Endothelial cell of umbilical vein (primary cell): Measurements from ENCODE around the gene SLC1A7. TPM values are rescaled to one million over a fixed set of nuclear protein-coding genes. Genes with fewer than 3 reads are reported as not detected.

Source experiments
- BruUV-seq: library from RNA; stranded (reverse); fragments of 400-500 nt; replicated peaks from 2 replicates; lab custom pipeline; 2021; lab: Mats Ljungman, UMichigan
- CTCF ChIA-PET: fragments of 300-600, 350-600 bp; sonication (Branson Sonifier 250); formaldehyde crosslinking; loops from one replicate; lab custom pipeline; 2021; ENCODE audit warnings: antibody characterized with exemption, inconsistent platforms; lab: Charles Lee
- POLR2A ChIA-PET: fragments of 300-600, 350-600 bp; sonication (Branson Sonifier 250); formaldehyde crosslinking; loops from one replicate; lab custom pipeline; 2021; ENCODE audit warnings: antibody characterized with exemption, inconsistent platforms; lab: Charles Lee
- DNase-seq: peaks from one replicate; pipeline ENCODE4 v3.0.0-alpha.2; 2011; ENCODE audit warnings: low read depth, low spot score
- FAIRE-seq: peaks from 2 replicates; lab custom pipeline; 2011; peaks lifted over from hg19 to GRCh38; lab: Jason Lieb, UNC
- H2AFZ ChIP-seq: 2 replicates; pipeline ENCODE4 v1.6.0; 2012; ENCODE audit warnings: low read depth, low read length, control low read depth, inconsistent platforms
- H3K27ac ChIP-seq: 2 replicates; pipeline ENCODE4 v1.5.1; 2011; ENCODE audit warnings: low read depth, mild to moderate bottlenecking, control low read depth, low read length, moderate library complexity; ENCODE audit not compliant: insufficient read depth
- H3K27me3 ChIP-seq, 2 experiments: 2 replicates each; pipeline versions ENCODE4 v1.6.0 to v1.6.1; 2011; ENCODE audit warnings: low read length in 2 of 2, mixed read lengths in 1 of 2; ENCODE audit not compliant: control insufficient read depth in 2 of 2, insufficient read depth in 2 of 2
- H3K36me3 ChIP-seq, 2 experiments: 2 replicates in 1 of 2; 3 replicates in 1 of 2; pipeline ENCODE4 v1.5.1; 2011; ENCODE audit warnings: low read length in 2 of 2, mild to moderate bottlenecking in 1 of 2, moderate library complexity in 1 of 2; ENCODE audit not compliant: control insufficient read depth in 2 of 2, insufficient read depth in 2 of 2; ENCODE audit errors: extremely low read depth in 1 of 2
- H3K4me1 ChIP-seq: 3 replicates; pipeline ENCODE4 v1.5.1; 2011; ENCODE audit warnings: mild to moderate bottlenecking, low read length; ENCODE audit not compliant: control insufficient read depth, insufficient read depth; ENCODE audit errors: extremely low read depth
- H3K4me2 ChIP-seq: 2 replicates; pipeline ENCODE4 v1.6.1; 2011; ENCODE audit warnings: low read length, control low read depth, mixed read lengths; ENCODE audit not compliant: insufficient read depth
- H3K4me3 ChIP-seq, 3 experiments: fragments of 200-600 bp in 1 of 3; sonication (generic), shearing (Covaris generic) in 1 of 3; replicated peaks in 1 of 3; 2 replicates each; pipeline ENCODE4 v1.5.1; 2011 to 2016; ENCODE audit warnings: control low read depth in 3 of 3, low read length in 3 of 3, mild to moderate bottlenecking in 2 of 3, inconsistent platforms in 1 of 3, low read depth in 1 of 3, moderate library complexity in 1 of 3; ENCODE audit not compliant: insufficient read depth in 1 of 3
- H3K79me2 ChIP-seq: 2 replicates; pipeline ENCODE4 v1.6.0; 2012; ENCODE audit warnings: low read length, inconsistent platforms; ENCODE audit not compliant: control insufficient read depth, insufficient read depth
- H3K9ac ChIP-seq: replicated peaks from 2 replicates; pipeline ENCODE3; 2011; ENCODE audit warnings: low read length, control low read depth; ENCODE audit not compliant: insufficient read depth; ENCODE audit errors: extremely low read depth
- H3K9me1 ChIP-seq: replicated peaks from 3 replicates; pipeline ENCODE4 v1.6.0; 2011; ENCODE audit warnings: mild to moderate bottlenecking, low read length; ENCODE audit not compliant: control insufficient read depth, insufficient read depth; ENCODE audit errors: extremely low read depth
- H3K9me3 ChIP-seq: replicated peaks from 2 replicates; pipeline ENCODE4 v1.5.1; 2012; ENCODE audit warnings: low read length, inconsistent platforms; ENCODE audit not compliant: control insufficient read depth, insufficient read depth
- H4K20me1 ChIP-seq: replicated peaks from 2 replicates; pipeline ENCODE3; 2011; ENCODE audit warnings: mild to moderate bottlenecking, low read length; ENCODE audit not compliant: control insufficient read depth, insufficient read depth; ENCODE audit errors: extremely low read depth
- CTCF ChIP-seq, 2 donors: IDR thresholded peaks; 1 replicate in 1 of 2; 2 replicates in 1 of 2; pipeline ENCODE4 v1.5.1; 2011; ENCODE audit warnings: low read length in 2 of 2, mild to moderate bottlenecking in 2 of 2, moderate library complexity in 2 of 2, control low read depth in 1 of 2, inconsistent platforms in 1 of 2, low read depth in 1 of 2; ENCODE audit not compliant: insufficient read depth in 1 of 2; ENCODE audit errors: extremely low read depth in 1 of 2
- EZH2 ChIP-seq: IDR thresholded peaks from 2 replicates; pipeline ENCODE4 v1.6.1; 2012; ENCODE audit warnings: borderline replicate concordance, low read depth, mild to moderate bottlenecking, moderate library complexity, low read length, inconsistent platforms; ENCODE audit not compliant: severe bottlenecking
- FOS ChIP-seq: IDR thresholded peaks from 2 replicates; pipeline ENCODE4 v1.6.1; 2011; ENCODE audit warnings: mild to moderate bottlenecking, low read length, moderate library complexity, borderline replicate concordance; ENCODE audit not compliant: insufficient read depth
- GATA2 ChIP-seq: IDR thresholded peaks from 2 replicates; pipeline ENCODE4 v1.7.0; 2011; ENCODE audit warnings: low read depth, mild to moderate bottlenecking, moderate library complexity, mixed read lengths, low read length; ENCODE audit not compliant: insufficient read length, insufficient read depth
- JUN ChIP-seq: IDR thresholded peaks from 2 replicates; pipeline ENCODE4 v1.6.1; 2011; ENCODE audit warnings: borderline replicate concordance, low read depth; ENCODE audit not compliant: insufficient read length, insufficient read depth
- MAX ChIP-seq: IDR thresholded peaks from 2 replicates; pipeline ENCODE4 v1.6.1; 2011; ENCODE audit not compliant: insufficient read depth, insufficient read length
- MYC ChIP-seq: IDR thresholded peaks from one replicate; pipeline ENCODE4 v1.6.1; 2011; ENCODE audit warnings: mild to moderate bottlenecking, low read depth, low read length
- POLR2A ChIP-seq: IDR thresholded peaks from 2 replicates; pipeline ENCODE4 v1.6.1; 2012; ENCODE audit warnings: low read depth, mild to moderate bottlenecking, control low read depth, low read length
- POLR2AphosphoS5 ChIP-seq: IDR thresholded peaks from 2 replicates; pipeline ENCODE4 v1.6.1; 2012; ENCODE audit warnings: low read depth, mild to moderate bottlenecking, control low read depth, low read length, moderate library complexity; ENCODE audit not compliant: insufficient read depth
- dilution Hi-C: fragments of 300-500 bp; cut with MboI; formaldehyde crosslinking; loops from one replicate; pipeline ENCODE4 v1.15.0; 2019; ENCODE audit warnings: low sequenced_read_pairs; ENCODE audit not compliant: extremely low pct_ligation_motif_present
- intact Hi-C: fragments of 100-400 bp; cut with micrococcal nuclease; formaldehyde crosslinking; loops from one replicate; pipeline ENCODE4 v1.10.0; 2022
- polyA plus RNA-seq, 4 experiments: library from polyadenylated mRNA; depleted of rRNA in 3 of 4; stranded (reverse) in 3 of 4; unstranded in 1 of 4; fragments of >200 nt; gene quantifications; 2 replicates each; pipeline versions ENCODE4 v1.2.1 to v1.2.3, GENCODE V29; 2011 to 2012; ENCODE audit warnings: missing spikeins in 1 of 4
- total RNA-seq: library from RNA; stranded (reverse); gene quantifications from 2 replicates; pipeline ENCODE4 v1.2.3, GENCODE V29; 2021

The SLC1A7 gene
- total and polyA plus RNA-seq, 2 donors (not counting 3 experiments of a cell fraction or from before 2014, with no cell fraction given), result not detected

GRCh38 chr1:53132176-53132575 is 10.3 kb downstream of the SLC1A7 start:
- ChIA-PET POLR2A (no interaction called here), CTCF (interaction anchor here (1.0 kb wide), 1 partner anchor 22 kb away, joined by 3 read pairs; no protein-coding TSS in a partner anchor)
- BruUV-seq, result no TSS peak
- no peak overlapping the region for H3K9ac ChIP-seq
- no peaks in the 10 kb centered on the region for H4K20me1 ChIP-seq
- H3K9me1 ChIP-seq, result no peaks in the 10 kb centered on the region
- H3K9me3 ChIP-seq, result no peaks in the 10 kb centered on the region
- H2AFZ ChIP-seq, result no peak overlapping the region
- no peaks in the 10 kb centered on the region for H3K4me1 ChIP-seq
- H3K27ac ChIP-seq, result no peak overlapping the region
- FAIRE-seq (no peak), DNase-seq (no peak)
- no peaks in the 10 kb centered on the region for H3K36me3 ChIP-seq
- no peak overlapping the region for H3K4me3 ChIP-seq
- intact Hi-C loops (no loop called here), dilution Hi-C loops (no loop called here)
- TF ChIP-seq GATA2 (no peak), JUN (no peak), FOS (no peak), EZH2 (no peak), MAX (no peak), MYC (no peak), CTCF (IDR thresholded peaks at IDR 0.05; ENCODE audit: extremely low read depth in 1 of 2, insufficient read depth in 1 of 2, low read depth in 1 of 2, low read length in 2 of 2) (no peak), POLR2A (no peak), POLR2AphosphoS5 (no peak)
- peaks cover 0 to 3% of the 10 kb centered on the region in 2 experiments for H3K27me3 ChIP-seq
- H3K79me2 ChIP-seq, result no peaks in the 10 kb centered on the region
- no peak overlapping the region for H3K4me2 ChIP-seq
